Activated T-helper 1 cell treated with anti-CD3 and anti-CD28 coated beads, Interleukin-12 subunit alpha, Interleukin-12 subunit beta, Interleukin-2, Interleukin-4 antibody, amounts not matched to agents 30 ng/mL and 10 ng/mL and 1 ng/mL, durations not matched to agents 14 hours and 24 hours and 36 hours (primary cell): Measurements from ENCODE around the gene CHMP2A. TPM values are rescaled to one million over a fixed set of nuclear protein-coding genes. Genes with fewer than 3 reads are reported as not detected.

ENCODE experiments used
- DNase-seq: peaks from one replicate; pipeline ENCODE4 v3.0.0; 2021; ENCODE audit warnings: low spot score
- H3K27ac Mint-ChIP-seq: one replicate; pipeline ENCODE4 v1.8.0; 2021; ENCODE audit warnings: mild to moderate bottlenecking, mixed read lengths
- H3K27me3 Mint-ChIP-seq: one replicate; pipeline ENCODE4 v1.8.0; 2022; ENCODE audit warnings: mild to moderate bottlenecking, moderate library complexity, mixed read lengths; ENCODE audit not compliant: insufficient read depth
- H3K36me3 Mint-ChIP-seq: one replicate; pipeline ENCODE4 v1.8.0; 2021; ENCODE audit warnings: low read depth, mixed read lengths
- H3K4me1 Mint-ChIP-seq: one replicate; pipeline ENCODE4 v1.8.0; 2021; ENCODE audit warnings: low read depth, mixed read lengths
- H3K4me3 Mint-ChIP-seq: one replicate; pipeline ENCODE4 v1.8.0; 2021; ENCODE audit warnings: mild to moderate bottlenecking, moderate library complexity, mixed read lengths
- H3K9me3 Mint-ChIP-seq: one replicate; pipeline ENCODE4 v1.8.0; 2021; ENCODE audit warnings: mixed read lengths
- intact Hi-C: fragments of 100-400 bp; cut with micrococcal nuclease; formaldehyde crosslinking; loops from one replicate; pipeline ENCODE4 v1.15.1; 2024
- total RNA-seq: library from RNA; stranded (reverse); gene quantifications from 2 replicates; pipeline ENCODE4 v1.2.3, GENCODE V29; 2022

Gene CHMP2A
- total RNA-seq, 1 donor from 2014 or later = 114 TPM

DNA sequence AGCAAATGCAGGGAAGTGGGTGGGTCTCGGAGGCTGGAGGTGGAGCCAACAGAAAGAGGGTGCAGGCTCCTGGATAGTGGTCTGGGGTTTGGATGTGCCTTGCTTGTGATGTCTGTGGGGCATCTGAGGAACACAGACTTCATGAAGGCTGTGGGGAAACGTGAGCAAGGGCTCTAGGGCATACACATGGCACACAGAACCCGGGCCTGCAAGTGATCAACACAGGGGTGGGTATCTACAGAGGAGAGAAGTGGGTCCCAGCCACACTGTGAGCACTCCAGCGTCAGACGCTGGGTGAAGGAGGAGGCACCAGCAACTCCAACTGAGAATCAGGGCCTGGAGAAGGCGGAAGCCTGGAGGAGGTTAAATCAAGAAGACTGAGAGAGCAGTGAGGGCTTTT lies 8.9 kb upstream of the CHMP2A start:
- DNase-seq = no peak
- peaks cover 14% of the 10 kb centered on the region for H3K36me3 Mint-ChIP-seq
- no peaks in the 10 kb centered on the region for H3K9me3 Mint-ChIP-seq
- intact Hi-C loops = loop anchor here (1.0 kb wide), 1 partner anchor 8 kb away; no protein-coding TSS in a partner anchor
- H3K4me3 Mint-ChIP-seq = peak overlapping the region; percentile 86
- H3K27me3 Mint-ChIP-seq = no peaks in the 10 kb centered on the region
- H3K27ac Mint-ChIP-seq = peak overlapping the region; percentile 24
- H3K4me1 Mint-ChIP-seq = peaks cover 55% of the 10 kb centered on the region

DNA sequence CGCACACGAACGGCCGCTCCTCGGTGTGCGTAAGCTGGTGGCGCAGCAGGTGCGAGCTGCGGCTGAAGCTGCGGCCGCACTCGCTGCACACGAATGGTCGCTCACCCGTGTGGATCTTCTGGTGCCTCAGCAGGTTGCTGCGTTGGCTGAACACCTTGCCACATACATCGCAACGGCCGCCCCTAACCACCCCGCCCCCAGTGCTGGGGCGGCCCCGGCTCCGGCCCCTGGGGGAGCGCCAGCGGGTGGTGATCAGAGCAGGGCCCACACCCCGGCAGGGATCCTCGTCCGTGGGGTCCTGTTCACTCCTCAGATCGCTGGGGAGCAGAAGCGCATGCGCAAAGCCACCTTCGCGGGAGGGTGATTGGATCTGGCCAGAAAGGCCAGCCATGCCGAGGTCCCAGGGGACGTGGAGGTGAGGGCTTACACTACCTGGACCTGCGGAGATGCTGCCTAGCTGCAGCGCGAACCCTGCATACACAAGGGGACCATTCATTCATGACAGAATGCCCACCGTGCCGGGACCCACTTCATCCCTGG lies 8.2 kb upstream of the CHMP2A start:
- Mint-ChIP-seq H3K9me3 (no peaks in the 10 kb centered on the region), H3K4me1 (peaks cover 48% of the 10 kb centered on the region), H3K4me3 (peak overlapping the region; percentile 86), H3K36me3 (peaks cover 11% of the 10 kb centered on the region), H3K27ac (peak overlapping the region; percentile 99), H3K27me3 (no peaks in the 10 kb centered on the region)
- DNase-seq = no peak
- intact Hi-C loops = loop anchor here (1.0 kb wide), 1 partner anchor 9 kb away; no protein-coding TSS in a partner anchor

DNA sequence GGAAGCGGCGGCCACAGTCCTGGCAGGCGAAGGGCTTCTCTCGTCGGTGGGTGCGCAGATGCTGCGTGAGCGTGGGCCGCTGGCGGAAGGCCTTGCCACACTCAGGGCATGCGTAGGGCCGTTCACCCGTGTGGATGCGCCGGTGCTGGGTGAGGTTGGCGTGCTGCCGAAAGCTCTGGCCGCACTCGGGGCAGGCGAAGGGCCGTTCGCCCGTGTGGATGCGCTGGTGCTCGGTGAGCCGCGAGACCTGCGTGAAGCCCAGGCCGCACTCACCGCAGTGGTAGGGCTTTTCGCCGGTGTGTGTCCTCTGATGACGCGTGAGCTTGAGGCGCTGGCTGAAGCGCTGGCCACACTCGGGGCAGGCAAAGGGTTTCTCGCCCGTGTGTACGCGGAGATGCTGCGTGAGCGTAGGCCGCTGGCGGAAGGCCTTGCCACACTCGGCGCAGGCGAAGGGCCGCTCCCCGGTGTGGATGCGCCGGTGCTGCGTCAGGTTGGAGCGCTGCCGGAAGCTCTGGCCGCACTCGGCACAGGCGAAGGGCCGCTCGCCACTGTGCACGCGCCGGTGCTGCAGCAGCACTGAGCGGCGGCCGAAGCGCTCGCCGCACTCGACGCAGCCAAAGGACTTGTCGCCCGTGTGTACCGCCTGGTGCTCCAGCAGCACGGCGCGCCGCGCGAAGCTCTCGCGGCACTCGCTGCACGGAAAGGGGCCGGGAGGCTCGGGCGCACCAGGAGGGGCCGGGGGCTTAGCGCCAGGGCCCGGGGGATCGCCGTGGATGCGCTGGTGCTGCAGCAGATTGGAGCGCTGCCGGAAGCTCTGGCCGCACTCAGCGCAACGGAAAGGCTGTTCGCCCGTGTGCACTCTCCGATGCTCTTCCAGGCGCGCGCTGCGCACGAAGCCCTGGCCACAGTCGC lies 7.5 kb upstream of the CHMP2A start:
- intact Hi-C loops = loop anchor here (1.0 kb wide), 2 partner anchors 10 to 19 kb away; no protein-coding TSS in a partner anchor
- Mint-ChIP-seq H3K36me3 (peaks cover 15% of the 10 kb centered on the region), H3K4me3 (peak overlapping the region; percentile 86), H3K27me3 (no peaks in the 10 kb centered on the region), H3K27ac (peak overlapping the region; percentile 99), H3K9me3 (no peaks in the 10 kb centered on the region), H3K4me1 (peaks cover 51% of the 10 kb centered on the region)
- DNase-seq = no peak

DNA sequence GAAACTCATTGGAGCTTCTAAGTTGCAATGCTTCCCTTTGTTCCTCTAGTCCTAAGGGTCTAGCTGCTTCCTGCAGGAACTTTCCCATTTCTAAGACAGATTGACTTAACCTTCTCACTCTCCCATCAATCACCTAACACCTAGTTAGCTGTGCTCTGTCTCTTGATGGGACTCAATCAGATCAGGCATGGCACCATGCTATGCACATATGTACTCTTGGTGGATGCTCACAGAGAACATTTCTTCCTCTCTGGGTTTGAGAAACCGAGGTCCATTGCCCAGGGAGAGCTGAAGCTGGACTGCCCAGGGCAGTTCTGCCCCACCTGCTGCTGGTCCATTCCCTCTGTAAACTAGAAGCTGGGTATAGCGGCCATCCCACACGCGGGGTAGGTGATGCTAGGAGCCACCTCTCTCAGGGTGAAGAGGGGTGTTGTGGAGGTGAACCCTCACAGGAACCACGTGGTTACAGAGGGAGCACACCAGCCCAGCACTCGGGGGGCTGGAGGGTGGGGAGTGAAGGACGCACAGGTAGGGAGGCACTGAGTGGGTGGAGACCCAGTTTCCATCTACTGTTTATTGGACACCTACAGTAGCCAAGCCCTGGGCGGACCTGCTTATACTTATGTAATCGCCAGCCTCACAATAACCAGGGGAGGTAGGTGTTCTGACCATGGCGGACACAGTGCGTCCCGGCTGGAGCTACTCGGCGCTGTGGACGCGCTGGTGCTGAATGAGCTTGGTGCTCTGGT lies 6.6 kb upstream of the CHMP2A start:
- Mint-ChIP-seq H3K9me3 (no peaks in the 10 kb centered on the region), H3K36me3 (peaks cover 19% of the 10 kb centered on the region), H3K27me3 (no peaks in the 10 kb centered on the region), H3K4me1 (peaks cover 59% of the 10 kb centered on the region), H3K27ac (peak overlapping the region; percentile 99), H3K4me3 (peak overlapping the region; percentile 86)
- intact Hi-C loops = loop anchor here (1.0 kb wide), 1 partner anchor 20 kb away; no protein-coding TSS in a partner anchor
- DNase-seq = no peak

DNA sequence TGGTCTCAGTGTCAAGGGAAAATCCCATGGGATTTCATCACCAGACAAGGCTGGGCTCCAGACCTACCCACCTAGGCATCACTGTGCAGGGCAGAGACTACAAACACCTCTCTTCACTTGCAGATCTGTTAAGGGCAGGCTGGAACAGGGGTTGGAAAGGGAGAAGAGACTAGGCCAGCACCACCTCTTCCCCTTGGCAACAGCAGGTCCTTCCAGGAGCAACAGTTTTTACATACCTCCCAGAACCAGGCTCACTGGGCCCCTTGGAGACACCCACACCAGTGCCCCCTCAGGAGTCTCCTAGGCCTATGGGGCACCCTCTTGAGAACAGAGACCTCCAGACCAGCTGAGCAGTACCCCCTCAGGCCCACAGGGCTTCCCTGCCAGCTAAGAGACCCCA lies 6.0 kb upstream of the CHMP2A start:
- Mint-ChIP-seq H3K27me3 (no peaks in the 10 kb centered on the region), H3K9me3 (no peaks in the 10 kb centered on the region), H3K27ac (peak overlapping the region; percentile 99), H3K4me3 (peak overlapping the region; percentile 95), H3K4me1 (peaks cover 60% of the 10 kb centered on the region), H3K36me3 (peaks cover 25% of the 10 kb centered on the region)
- DNase-seq = no peak
- intact Hi-C loops = no loop called here

DNA sequence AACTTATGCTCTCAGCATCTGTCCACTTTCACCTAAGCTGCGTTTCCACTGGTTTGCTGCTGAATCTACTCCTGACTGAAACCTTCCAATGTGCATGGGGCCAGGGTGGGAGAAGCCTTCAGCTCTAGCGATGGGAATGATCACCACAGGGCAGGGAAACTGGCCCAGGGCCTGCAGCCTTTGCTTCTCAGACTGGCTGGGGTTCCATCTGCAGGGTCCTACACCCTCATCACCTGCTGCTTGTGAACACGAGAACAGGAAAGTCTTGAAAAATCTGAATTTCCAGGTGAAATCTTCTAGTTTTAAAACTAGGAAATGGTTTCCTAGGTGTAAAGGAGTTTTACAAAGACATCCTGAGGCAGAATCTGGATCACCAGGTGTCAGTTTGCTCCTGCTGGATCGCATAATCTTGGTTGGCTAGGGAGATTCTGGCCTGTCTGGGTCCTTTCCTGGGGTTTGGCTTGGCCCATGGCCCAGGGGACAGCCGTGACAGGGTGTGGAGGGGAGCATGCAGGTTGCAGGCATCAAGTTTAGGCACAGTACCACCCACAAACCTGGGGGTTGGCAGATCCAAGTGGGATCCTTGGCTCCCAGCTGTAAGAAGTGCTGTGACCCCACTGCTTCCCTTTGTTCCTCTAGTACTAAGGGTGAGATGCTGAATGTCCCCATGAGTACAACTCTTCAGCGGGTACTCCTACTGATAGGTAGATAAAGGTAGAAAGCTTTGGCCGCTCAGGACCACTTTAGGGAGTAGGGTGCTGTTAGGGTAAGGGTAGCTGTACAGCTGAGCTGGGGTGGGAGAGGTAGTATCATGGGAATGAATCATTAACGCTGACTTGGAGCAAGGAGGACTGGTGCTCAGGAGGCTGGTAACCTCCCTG lies 5.3 kb upstream of the CHMP2A start:
- H3K4me3 Mint-ChIP-seq = peak overlapping the region; percentile 95
- H3K9me3 Mint-ChIP-seq = no peaks in the 10 kb centered on the region
- peaks cover 63% of the 10 kb centered on the region for H3K4me1 Mint-ChIP-seq
- peak overlapping the region; percentile 99 for H3K27ac Mint-ChIP-seq
- no peaks in the 10 kb centered on the region for H3K27me3 Mint-ChIP-seq
- peaks cover 28% of the 10 kb centered on the region for H3K36me3 Mint-ChIP-seq
- intact Hi-C loops = no loop called here
- no peak for DNase-seq

DNA sequence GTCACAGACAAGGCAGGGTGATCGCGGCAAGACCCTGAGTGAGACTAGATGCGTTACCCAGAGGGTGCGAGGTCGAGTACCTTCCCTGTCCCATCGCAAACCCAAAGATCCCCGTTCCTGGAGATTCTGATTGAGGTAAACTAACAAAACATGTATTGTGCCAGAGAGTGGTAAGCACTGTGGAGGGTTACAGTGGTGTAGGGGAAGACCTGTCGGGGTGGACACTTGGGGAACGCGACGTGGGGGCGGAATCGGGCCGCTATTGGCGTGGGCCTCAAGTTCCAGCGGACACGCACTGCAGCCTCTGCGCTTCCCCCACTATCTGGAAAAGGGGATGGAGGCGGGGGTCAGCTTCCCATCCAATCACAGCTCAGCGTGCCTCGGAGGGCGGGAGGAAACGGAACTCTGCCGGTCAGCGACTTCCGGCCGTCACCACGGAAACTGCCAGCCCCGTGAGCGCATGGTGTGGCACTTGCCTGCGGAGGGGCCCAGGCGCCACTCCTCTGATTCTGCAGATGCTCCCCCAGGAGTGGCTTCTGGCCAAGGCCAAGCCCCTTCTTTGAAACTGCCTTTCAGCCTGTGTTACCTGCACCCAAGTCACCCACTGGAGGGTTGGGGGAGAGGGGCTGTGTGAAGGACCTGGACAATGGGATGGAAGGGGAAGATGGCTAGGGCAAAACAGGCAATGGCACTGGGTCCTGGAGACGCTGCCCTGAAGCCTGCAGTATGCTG lies 4.5 kb upstream of the CHMP2A start:
- intact Hi-C loops = loop anchor here (1.0 kb wide), 3 partner anchors 14 to 178 kb away; partner anchors contain the start of genes MZF1 and ZNF837
- Mint-ChIP-seq H3K36me3 (peaks cover 33% of the 10 kb centered on the region), H3K4me1 (peaks cover 66% of the 10 kb centered on the region), H3K27ac (peak overlapping the region; percentile 99), H3K4me3 (peak overlapping the region; percentile 95), H3K27me3 (no peaks in the 10 kb centered on the region), H3K9me3 (no peaks in the 10 kb centered on the region)
- DNase-seq = peak; percentile 65

DNA sequence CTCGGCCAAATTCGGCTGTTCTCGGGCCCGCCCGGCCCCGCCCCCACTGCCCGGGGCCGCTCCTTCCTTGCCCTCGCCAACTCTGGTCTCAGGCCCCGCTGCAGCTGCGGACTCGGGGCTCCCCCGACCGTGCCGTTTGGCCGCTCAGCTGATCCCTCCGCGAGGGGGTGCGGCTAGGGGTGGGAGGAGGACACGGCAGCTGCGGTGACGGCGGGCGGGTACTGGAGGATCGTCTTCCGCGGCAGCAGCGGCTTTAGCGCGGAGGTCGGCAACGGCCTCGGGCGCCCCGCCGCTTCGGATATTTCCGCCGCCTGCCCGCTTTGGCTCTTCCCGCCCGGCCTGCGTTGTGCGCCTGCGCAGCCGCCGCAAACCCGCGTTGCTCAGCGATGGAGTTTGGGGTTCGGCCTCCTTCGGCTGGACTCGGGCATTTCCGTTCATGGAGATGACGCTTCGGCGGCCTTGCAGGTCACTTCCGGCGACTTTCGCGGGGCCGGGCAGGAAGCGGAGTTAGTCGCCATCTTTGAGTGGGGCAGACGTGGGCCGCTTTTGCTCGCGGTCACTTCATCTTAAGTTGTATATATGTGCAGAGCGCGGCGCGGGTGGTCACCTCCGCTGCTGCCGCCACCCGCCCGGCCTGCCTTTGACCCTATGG lies 3.8 kb upstream of the CHMP2A start:
- peaks cover 40% of the 10 kb centered on the region for H3K36me3 Mint-ChIP-seq
- peak; percentile 100 for DNase-seq
- peak overlapping the region; percentile 95 for H3K4me3 Mint-ChIP-seq
- peaks cover 1% of the 10 kb centered on the region for H3K27me3 Mint-ChIP-seq
- intact Hi-C loops = loop anchor here (1.0 kb wide), 5 partner anchors 15 to 177 kb away; partner anchors contain the start of genes MZF1, ZBTB45, ZNF584 and ZNF837
- peaks cover 66% of the 10 kb centered on the region for H3K4me1 Mint-ChIP-seq
- H3K27ac Mint-ChIP-seq = peak overlapping the region; percentile 99
- no peaks in the 10 kb centered on the region for H3K9me3 Mint-ChIP-seq

DNA sequence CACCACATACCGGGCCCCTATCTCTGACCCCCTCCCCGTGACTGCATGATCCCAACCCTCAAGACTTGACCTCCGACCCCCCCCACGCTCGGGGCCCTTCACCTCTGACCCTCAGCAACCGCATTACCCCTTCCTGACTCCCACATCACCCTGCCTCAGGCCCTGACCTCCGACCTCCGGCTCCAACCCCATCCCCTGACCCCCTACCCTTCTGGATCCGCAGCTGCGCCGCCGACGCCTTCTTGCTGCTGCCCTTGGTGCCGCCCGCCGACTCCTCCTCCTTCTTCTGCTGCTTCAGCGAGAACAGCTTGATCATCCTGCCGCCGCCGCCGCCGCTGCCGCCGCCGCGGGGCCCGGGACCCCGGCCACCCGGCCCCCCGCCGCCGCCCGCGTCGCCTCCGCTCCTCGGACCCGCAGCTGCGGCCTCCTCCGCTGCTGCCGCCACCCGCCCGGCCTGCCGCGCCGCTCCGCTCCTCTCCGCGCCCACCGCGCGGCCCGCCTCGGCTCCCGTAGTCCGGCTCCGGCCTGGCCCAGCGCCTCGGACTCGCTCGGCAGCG lies 3.2 kb upstream of the CHMP2A start, which contains the start of gene UBE2M:
Gene UBE2M, minus strand, starts transcription at position 546 of the 557 bp plus-strand sequence. Its CDS starts 230 bp downstream, at position 316.
- intact Hi-C loops = loop anchor here (1.0 kb wide), 2 partner anchors 39 to 150 kb away; partner anchors contain the start of genes ZBTB45 and ZNF584

DNA sequence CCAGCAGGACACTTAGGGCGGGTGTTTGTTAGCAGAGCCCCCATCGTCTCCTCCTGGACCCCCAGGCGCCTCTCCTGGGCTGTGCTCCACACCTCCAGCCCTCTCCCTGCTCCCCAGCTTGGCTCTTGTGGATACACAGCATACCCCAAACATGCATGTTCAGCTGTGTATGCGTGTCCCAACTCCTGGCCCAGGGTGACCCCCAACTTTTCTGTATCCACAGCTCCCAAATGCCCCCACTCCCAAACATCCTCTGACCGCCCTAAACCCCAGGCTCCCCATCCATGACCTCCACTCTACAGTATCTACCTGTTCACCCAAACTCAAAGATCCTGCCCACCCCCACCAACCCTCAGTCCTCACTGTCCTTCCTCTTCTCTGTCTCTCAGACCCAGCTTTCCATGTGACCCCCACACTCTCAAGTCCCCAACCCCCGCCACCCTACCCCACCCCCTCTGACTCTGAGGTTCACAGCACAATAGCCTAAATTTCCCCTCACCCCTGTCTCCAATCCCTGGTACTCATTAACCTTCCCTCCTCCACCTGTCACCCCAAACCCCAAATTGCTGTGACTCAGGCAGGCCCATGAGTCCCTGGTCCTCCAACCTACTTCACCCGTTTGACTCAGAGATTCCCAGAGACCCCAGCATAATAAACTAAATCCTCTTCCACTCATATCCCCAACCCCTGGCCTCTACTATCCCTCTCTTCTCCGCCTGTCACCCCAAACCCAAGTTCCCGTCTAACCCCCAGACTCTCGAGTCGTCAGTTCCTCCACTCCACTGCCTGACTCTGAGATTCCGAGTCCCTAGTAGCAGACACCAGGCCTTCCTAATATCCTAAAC lies 2.5 kb upstream of the CHMP2A start:
- Mint-ChIP-seq H3K4me1 (peaks cover 66% of the 10 kb centered on the region), H3K9me3 (no peaks in the 10 kb centered on the region), H3K36me3 (peaks cover 43% of the 10 kb centered on the region), H3K27me3 (peaks cover 1% of the 10 kb centered on the region), H3K4me3 (peak overlapping the region; percentile 96), H3K27ac (peak overlapping the region; percentile 98)
- intact Hi-C loops = loop anchor here (1.0 kb wide), 2 partner anchors 38 to 149 kb away; partner anchors contain the start of genes ZBTB45 and ZNF584
- DNase-seq = no peak

More for the DNA sequence above, 3.2 kb upstream of the CHMP2A start, which contains the start of gene UBE2M:
- Mint-ChIP-seq H3K36me3 (peaks cover 38% of the 10 kb centered on the region), H3K27ac (peak within 1 kb of the TSS; percentile 99), H3K4me3 (peak within 1 kb of the TSS; percentile 96), H3K4me1 (peaks cover 64% of the 10 kb centered on the region), H3K27me3 (peaks cover 1% of the 10 kb centered on the region), H3K9me3 (no peaks in the 10 kb centered on the region)
- peak; percentile 54 for DNase-seq
